SK-N-SH (cell line): ENCODE data around the gene STT3A. TPM values are rescaled to one million over a fixed set of nuclear protein-coding genes. Genes with fewer than 3 reads are reported as not detected.

Source experiments
- CTCF ChIA-PET: fragments of 300-600, 350-600 bp; formaldehyde crosslinking; extraction: SDS; loops from one replicate; lab custom pipeline; 2021; lab: Yijun Ruan, JAX
- POLR2A ChIA-PET: fragments of 350-600 bp; sonication (Branson Sonifier 250); formaldehyde crosslinking; extraction: SDS; loops from one replicate; lab custom pipeline; 2020; ENCODE audit warnings: antibody characterized with exemption, inconsistent platforms; lab: Yijun Ruan, JAX
- DNase-seq: peaks from one replicate; pipeline ENCODE4 v3.0.0; 2012
- H2AFZ ChIP-seq: fragments of 200-600 bp; sonication (generic); 2 replicates; pipeline ENCODE4 v1.8.1; 2016; ENCODE audit warnings: antibody characterized with exemption, mild to moderate bottlenecking, low read depth
- H3F3A ChIP-seq: fragments of 200-600 bp; sonication (generic); replicated peaks from 2 replicates; pipeline ENCODE3; 2016; ENCODE audit warnings: antibody characterized with exemption, mild to moderate bottlenecking; ENCODE audit not compliant: insufficient read depth
- H3K27ac ChIP-seq, 2 experiments: fragments of 200-500 bp in 1 of 2; fragments of 200-600 bp in 1 of 2; sonication (Bioruptor generic) in 1 of 2; sonication (generic), shearing (Covaris generic) in 1 of 2; 2 replicates each; pipeline versions ENCODE4 v1.5.1 to v1.6.1; 2014 to 2016; ENCODE audit warnings: low read depth in 2 of 2, inconsistent platforms in 1 of 2, low read length in 1 of 2, mild to moderate bottlenecking in 1 of 2, mixed read lengths in 1 of 2
- H3K27me3 ChIP-seq: fragments of 200-600 bp; sonication (generic), shearing (Covaris generic); 2 replicates; pipeline ENCODE4 v1.6.1; 2016; ENCODE audit warnings: mixed run types; ENCODE audit not compliant: insufficient read depth
- H3K36me3 ChIP-seq, 2 experiments: fragments of 200-500 bp in 1 of 2; fragments of 200-600 bp in 1 of 2; sonication (Bioruptor generic) in 1 of 2; sonication (generic) in 1 of 2; replicated peaks in 1 of 2; 2 replicates each; pipeline versions ENCODE3 to v1.5.1; 2014 to 2016; ENCODE audit warnings: low read length in 1 of 2, mild to moderate bottlenecking in 1 of 2; ENCODE audit not compliant: insufficient read depth in 2 of 2, control insufficient read depth in 1 of 2
- H3K4me1 ChIP-seq, 2 experiments: fragments of 200-500 bp in 1 of 2; fragments of 200-600 bp in 1 of 2; sonication (Bioruptor generic) in 1 of 2; sonication (generic), shearing (Covaris generic) in 1 of 2; 2 replicates each; pipeline versions ENCODE4 v1.5.1 to v1.6.1; 2014 to 2016; ENCODE audit warnings: low read depth in 1 of 2, low read length in 1 of 2, mixed run types in 1 of 2; ENCODE audit not compliant: insufficient read depth in 2 of 2, control insufficient read depth in 1 of 2
- H3K4me2 ChIP-seq: fragments of 200-600 bp; sonication (generic), shearing (Covaris generic); 2 replicates; pipeline ENCODE4 v1.6.1; 2017; ENCODE audit warnings: mixed run types
- H3K4me3 ChIP-seq, 2 experiments: fragments of 200-500 bp in 1 of 2; fragments of 200-600 bp in 1 of 2; sonication (Bioruptor generic) in 1 of 2; sonication (generic), shearing (Covaris generic) in 1 of 2; 2 replicates each; pipeline versions ENCODE4 v1.5.1 to v1.8.1; 2014 to 2016; ENCODE audit warnings: low read depth in 2 of 2, inconsistent platforms in 1 of 2, low read length in 1 of 2, mild to moderate bottlenecking in 1 of 2, mixed read lengths in 1 of 2, moderate library complexity in 1 of 2
- H3K79me2 ChIP-seq: fragments of 200-600 bp; sonication (generic); 2 replicates; pipeline ENCODE4 v1.8.1; 2017; ENCODE audit warnings: mild to moderate bottlenecking; ENCODE audit not compliant: insufficient read depth
- H3K9ac ChIP-seq: fragments of 200-600 bp; sonication (generic); 2 replicates; pipeline ENCODE4 v1.6.1; 2017; ENCODE audit warnings: mixed run types
- H3K9me2 ChIP-seq: fragments of 200-600 bp; sonication (generic); 2 replicates; pipeline ENCODE4 v1.6.1; 2017; ENCODE audit warnings: mixed run types
- H3K9me3 ChIP-seq: fragments of 200-600 bp; sonication (generic); 2 replicates; pipeline ENCODE4 v1.6.1; 2017; ENCODE audit warnings: mixed run types, mild to moderate bottlenecking, moderate library complexity
- H4K20me1 ChIP-seq: fragments of 200-600 bp; sonication (generic); 2 replicates; pipeline ENCODE4 v1.6.1; 2017; ENCODE audit warnings: mild to moderate bottlenecking, mixed run types; ENCODE audit not compliant: insufficient read depth
- FOXJ3 ChIP-seq: sonication (generic); formaldehyde crosslinking; IDR thresholded peaks from 2 replicates; pipeline ENCODE4 v1.5.1; 2020; ENCODE audit warnings: mild to moderate bottlenecking, missing genetic modification reagents
- GABPA ChIP-seq: IDR thresholded peaks from 2 replicates; pipeline ENCODE4 v1.4.0; 2012; ENCODE audit warnings: low read depth, mild to moderate bottlenecking
- GATA2 ChIP-seq: sonication (generic); formaldehyde crosslinking; IDR thresholded peaks from 2 replicates; pipeline ENCODE4 v1.5.0; 2020; ENCODE audit warnings: mild to moderate bottlenecking, missing genetic modification reagents
- JUND ChIP-seq: IDR thresholded peaks from 2 replicates; pipeline ENCODE4 v1.4.0; 2012
- MEF2A ChIP-seq: IDR thresholded peaks from 2 replicates; pipeline ENCODE4 v1.4.0; 2012; ENCODE audit warnings: low read depth, borderline replicate concordance
- NFIC ChIP-seq: IDR thresholded peaks from 2 replicates; pipeline ENCODE4 v1.4.0; 2012; ENCODE audit warnings: borderline replicate concordance
- RAD21 ChIP-seq: IDR thresholded peaks from 2 replicates; pipeline ENCODE4 v1.6.1; 2012; ENCODE audit warnings: mild to moderate bottlenecking, low read length
- SMC3 ChIP-seq: IDR thresholded peaks from 2 replicates; pipeline ENCODE4 v1.6.1; 2012; ENCODE audit warnings: low read depth, low read length, improper control_type of control experiment
- WGBS: methylation state at CpG from one replicate; pipeline ENCODE4 v1.1.6; 2017; ENCODE audit warnings: low lambda C conversion rate; 5-methylcytosine and 5-hydroxymethylcytosine counted together
- polyA plus RNA-seq, 3 experiments: library from polyadenylated mRNA; depleted of rRNA; stranded (reverse); fragments of >200 nt; gene quantifications; 2 replicates each; pipeline ENCODE4 v1.2.3, GENCODE V29; 2012
- TF ChIP-seq, protein P1 (sequence below): IDR thresholded peaks from 2 replicates; pipeline ENCODE4 v1.4.0; 2012; ENCODE audit warnings: low read depth, borderline replicate concordance
- TF ChIP-seq, protein P2 (sequence below): fragments of 200-600 bp; sonication (generic); IDR thresholded peaks from 2 replicates; pipeline ENCODE4 v1.6.1; 2017; ENCODE audit warnings: antibody characterized with exemption, mild to moderate bottlenecking, moderate library complexity

The STT3A gene
- polyA plus RNA-seq, 1 of the 3 experiments (the other 2 are of a cell fraction): 101 TPM

DNA sequence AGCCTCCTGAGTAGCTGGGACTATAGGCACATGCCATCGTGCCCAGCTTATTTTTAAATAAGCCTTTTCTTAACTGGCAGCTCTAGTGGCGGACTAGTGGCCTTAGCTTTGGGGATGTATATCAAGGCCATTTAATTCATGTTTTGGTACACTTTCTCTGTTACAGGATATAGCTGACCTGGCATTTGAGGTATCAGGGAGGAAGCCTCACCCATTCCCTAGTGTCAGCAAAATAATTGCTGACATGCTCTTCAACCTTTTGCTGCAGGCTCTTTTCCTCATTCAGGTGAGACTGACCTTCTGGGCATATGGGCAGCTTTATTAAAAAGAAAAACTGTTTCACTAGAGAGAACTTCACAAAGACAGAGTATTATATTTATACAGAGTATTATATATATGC is 13.9 kb upstream of the STT3A start:
- Histone ChIP-seq H3K4me2 (no peak overlapping the region), H3K4me1 (no peaks in the 10 kb centered on the region), H3K27me3 (no peaks in the 10 kb centered on the region), H4K20me1 (no peaks in the 10 kb centered on the region), H2AFZ (no peak overlapping the region), H3K36me3 (peaks cover 75 to 88% of the 10 kb centered on the region in 2 experiments), H3F3A (peaks cover 4% of the 10 kb centered on the region), H3K9me3 (no peaks in the 10 kb centered on the region), H3K9ac (no peak overlapping the region), H3K79me2 (no peaks in the 10 kb centered on the region), H3K4me3 (no peak overlapping the region), H3K27ac (no peak overlapping the region), H3K9me2 (no peaks in the 10 kb centered on the region)
- DNase-seq: no peak
- CTCF ChIA-PET: interaction anchor here (1.3 kb wide), 1 partner anchor 9 kb away, joined by 3 read pairs; the partner anchor contains the start of gene EI24
- 75% methylated on average over 2 of the region's 2 CpGs for WGBS
- no peak for TF ChIP-seq JUND
- TF ChIP-seq SMC3: no peak
- POLR2A ChIA-PET: no interaction called here

GRCh38 chr11:125579811-125580210 is 12.8 kb upstream of the STT3A start:
- Histone ChIP-seq H3K9ac (no peak overlapping the region), H3K4me1 (no peaks in the 10 kb centered on the region), H3K4me2 (no peak overlapping the region), H3K27me3 (no peaks in the 10 kb centered on the region), H3K9me3 (no peaks in the 10 kb centered on the region), H3K79me2 (no peaks in the 10 kb centered on the region), H3F3A (peaks cover 9% of the 10 kb centered on the region), H3K27ac (no peak overlapping the region), H3K9me2 (no peaks in the 10 kb centered on the region), H2AFZ (no peak overlapping the region), H3K4me3 (no peak overlapping the region), H4K20me1 (no peaks in the 10 kb centered on the region), H3K36me3 (peaks cover 75 to 88% of the 10 kb centered on the region in 2 experiments)
- ChIA-PET POLR2A (no interaction called here), CTCF (interaction anchor here (1.3 kb wide), 1 partner anchor 10 kb away, joined by 3 read pairs; the partner anchor contains the start of gene EI24)
- WGBS: 86% methylated on average over 5 of the region's 5 CpGs
- TF ChIP-seq MEF2A: no peak
- TF ChIP-seq RAD21: no peak
- TF ChIP-seq, protein P1, sequence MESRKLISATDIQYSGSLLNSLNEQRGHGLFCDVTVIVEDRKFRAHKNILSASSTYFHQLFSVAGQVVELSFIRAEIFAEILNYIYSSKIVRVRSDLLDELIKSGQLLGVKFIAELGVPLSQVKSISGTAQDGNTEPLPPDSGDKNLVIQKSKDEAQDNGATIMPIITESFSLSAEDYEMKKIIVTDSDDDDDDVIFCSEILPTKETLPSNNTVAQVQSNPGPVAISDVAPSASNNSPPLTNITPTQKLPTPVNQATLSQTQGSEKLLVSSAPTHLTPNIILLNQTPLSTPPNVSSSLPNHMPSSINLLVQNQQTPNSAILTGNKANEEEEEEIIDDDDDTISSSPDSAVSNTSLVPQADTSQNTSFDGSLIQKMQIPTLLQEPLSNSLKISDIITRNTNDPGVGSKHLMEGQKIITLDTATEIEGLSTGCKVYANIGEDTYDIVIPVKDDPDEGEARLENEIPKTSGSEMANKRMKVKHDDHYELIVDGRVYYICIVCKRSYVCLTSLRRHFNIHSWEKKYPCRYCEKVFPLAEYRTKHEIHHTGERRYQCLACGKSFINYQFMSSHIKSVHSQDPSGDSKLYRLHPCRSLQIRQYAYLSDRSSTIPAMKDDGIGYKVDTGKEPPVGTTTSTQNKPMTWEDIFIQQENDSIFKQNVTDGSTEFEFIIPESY: no peak
- TF ChIP-seq NFIC: no peak
- TF ChIP-seq, protein P2, sequence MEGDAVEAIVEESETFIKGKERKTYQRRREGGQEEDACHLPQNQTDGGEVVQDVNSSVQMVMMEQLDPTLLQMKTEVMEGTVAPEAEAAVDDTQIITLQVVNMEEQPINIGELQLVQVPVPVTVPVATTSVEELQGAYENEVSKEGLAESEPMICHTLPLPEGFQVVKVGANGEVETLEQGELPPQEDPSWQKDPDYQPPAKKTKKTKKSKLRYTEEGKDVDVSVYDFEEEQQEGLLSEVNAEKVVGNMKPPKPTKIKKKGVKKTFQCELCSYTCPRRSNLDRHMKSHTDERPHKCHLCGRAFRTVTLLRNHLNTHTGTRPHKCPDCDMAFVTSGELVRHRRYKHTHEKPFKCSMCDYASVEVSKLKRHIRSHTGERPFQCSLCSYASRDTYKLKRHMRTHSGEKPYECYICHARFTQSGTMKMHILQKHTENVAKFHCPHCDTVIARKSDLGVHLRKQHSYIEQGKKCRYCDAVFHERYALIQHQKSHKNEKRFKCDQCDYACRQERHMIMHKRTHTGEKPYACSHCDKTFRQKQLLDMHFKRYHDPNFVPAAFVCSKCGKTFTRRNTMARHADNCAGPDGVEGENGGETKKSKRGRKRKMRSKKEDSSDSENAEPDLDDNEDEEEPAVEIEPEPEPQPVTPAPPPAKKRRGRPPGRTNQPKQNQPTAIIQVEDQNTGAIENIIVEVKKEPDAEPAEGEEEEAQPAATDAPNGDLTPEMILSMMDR: no peak
- TF ChIP-seq SMC3: no peak
- TF ChIP-seq GATA2 (CRISPR knock-in tag): no peak
- no peak for TF ChIP-seq FOXJ3
- TF ChIP-seq GABPA: no peak
- no peak for DNase-seq
